Right cardiac atrium (tissue), 5 donors: ENCODE data around the gene ZNF487. TPM values are rescaled to one million over a fixed set of nuclear protein-coding genes. Genes with fewer than 3 reads are reported as not detected.
A peak's percentile ranks its signal among the peaks of the same experiment; 100 is the strongest.

ENCODE experiments used
- ATAC-seq, 2 donors: fragments of 200-7000 bp; cut with Tn5 transposase; one replicate each; pipeline versions ENCODE4 v1.8.0 to v1.9.1; 2020; ENCODE audit warnings: moderate library complexity in 2 of 2, mild to moderate bottlenecking in 1 of 2
- DNase-seq, 3 donors: peaks; one replicate each; pipeline ENCODE4 v3.0.0-alpha.2; 2020
- H3K27ac ChIP-seq: one replicate; pipeline ENCODE4 v1.5.1; 2013; ENCODE audit warnings: mild to moderate bottlenecking, low read length, control low read depth, moderate library complexity
- H3K27me3 ChIP-seq: one replicate; pipeline ENCODE4 v1.6.1; 2013; ENCODE audit not compliant: control insufficient read depth, insufficient read depth
- H3K4me1 ChIP-seq: one replicate; pipeline ENCODE4 v1.6.1; 2013; ENCODE audit warnings: low read length; ENCODE audit not compliant: control insufficient read depth, insufficient read depth
- H3K4me3 ChIP-seq: one replicate; pipeline ENCODE4 v1.5.1; 2013; ENCODE audit warnings: low read length, control low read depth
- H3K9me3 ChIP-seq: one replicate; pipeline ENCODE4 v1.6.1; 2013; ENCODE audit warnings: low read length; ENCODE audit not compliant: control insufficient read depth
- WGBS: extraction: QIAGEN DNeasy Blood & Tissue Kit; methylation state at CpG from one replicate; pipeline ENCODE4 v1.1.7; 2013; 5-methylcytosine and 5-hydroxymethylcytosine counted together
- intact Hi-C, 4 donors: fragments of 100-400 bp; cut with DNase I; formaldehyde crosslinking; loops; one replicate each; pipeline versions ENCODE4 v1.11.0 to v1.14.0; 2022 to 2023
- polyA plus RNA-seq: library from polyadenylated mRNA; stranded (reverse); fragments of 200-250 nt; gene quantifications from one replicate; pipeline ENCODE4 v1.2.3, GENCODE V29; 2013
- total RNA-seq, 4 donors: library from RNA; stranded (reverse); fragmentation: NEBNext Ultra II Directional; extraction: Animal tissue kit (Norgen Biotek cat#: 25700); gene quantifications; one replicate each; pipeline ENCODE4 v1.2.1, GENCODE V29; 2021
- donor health status: healthy with polysubstance abuse.
- donor health status: DM: no; HTN: yes; CAD: no.
- donor health status: DM: no; HTN: no; CAD: no.
- donor health status: DM: no; HTN: yes; CAD: no; lungs with severe emphysema.
- donor health status: DM: yes; HTN: yes; CAD: no.

The ZNF487 gene
- total and polyA plus RNA-seq, 5 donors = 3.0 to 4.2 (median 3.6) TPM

GRCh38 chr10:43404704-43405084, 32.2 kb upstream of the ZNF487 start:
- ATAC-seq (no peak), DNase-seq (no peak)
- intact Hi-C loops = no loop called here
- H3K4me3 ChIP-seq = no peak overlapping the region
- H3K27me3 ChIP-seq = no peaks in the 10 kb centered on the region
- WGBS = 59% methylated on average over 6 of the region's 6 CpGs
- H3K27ac ChIP-seq = no peak overlapping the region
- no peaks in the 10 kb centered on the region for H3K9me3 ChIP-seq
- H3K4me1 ChIP-seq = peaks cover 3% of the 10 kb centered on the region

- intact Hi-C loops = no loop called here
- Histone ChIP-seq H3K9me3 (no peaks in the 10 kb centered on the region), H3K4me3 (peak overlapping the region; percentile 82), H3K27me3 (no peaks in the 10 kb centered on the region), H3K4me1 (peaks cover 3% of the 10 kb centered on the region), H3K27ac (peak overlapping the region; percentile 96)
- DNase-seq (peak; percentile 69 to 89 (median 86)), ATAC-seq (peak; percentile 38 to 47)
- under 1% methylated on average over 59 of the region's 59 CpGs for WGBS
Observed at GRCh38 chr10:43407148-43407575, 29.7 kb upstream of the ZNF487 start.

- peak; percentile 82 to 84 for ATAC-seq
- Histone ChIP-seq H3K4me3 (peak overlapping the region; percentile 82), H3K9me3 (no peaks in the 10 kb centered on the region), H3K27ac (peak overlapping the region; percentile 96), H3K27me3 (no peaks in the 10 kb centered on the region), H3K4me1 (peaks cover 3% of the 10 kb centered on the region)
- 1% methylated on average over 56 of the region's 56 CpGs for WGBS
- intact Hi-C loops = no loop called here
- peak; percentile 93 to 97 (median 95) for DNase-seq
Observed at GRCh38 chr10:43407576-43408330, 29.2 kb upstream of the ZNF487 start.

- Histone ChIP-seq H3K4me3 (peak overlapping the region; percentile 82), H3K27me3 (no peaks in the 10 kb centered on the region), H3K4me1 (peaks cover 3% of the 10 kb centered on the region), H3K27ac (peak overlapping the region; percentile 96), H3K9me3 (no peaks in the 10 kb centered on the region)
- DNase-seq (no peak), ATAC-seq (no peak)
- intact Hi-C loops = no loop called here
- WGBS = under 1% methylated on average over 31 of the region's 31 CpGs
Observed at GRCh38 chr10:43408331-43408709, 28.6 kb upstream of the ZNF487 start.

GRCh38 chr10:43408710-43409384, 28.1 kb upstream of the ZNF487 start, which contains the start of gene HNRNPF:
TSS of gene HNRNPF (minus strand) at chr10:43409186. CDS start at chr10:43387884, 21,302 bp downstream.
- Histone ChIP-seq H3K27me3 (no peaks in the 10 kb centered on the region), H3K4me3 (peak within 1 kb of the TSS; percentile 82), H3K27ac (peak within 1 kb of the TSS; percentile 96), H3K4me1 (peaks cover 3% of the 10 kb centered on the region), H3K9me3 (no peaks in the 10 kb centered on the region)
- ATAC-seq (peak; percentile 93 to 94), DNase-seq (peak; percentile 96 to 98 (median 98))
- intact Hi-C loops = no loop called here
- under 1% methylated on average over 68 of the region's 68 CpGs for WGBS

GRCh38 chr10:43409385-43410109, 27.4 kb upstream of the ZNF487 start:
- intact Hi-C loops = no loop called here
- no peaks in the 10 kb centered on the region for H3K27me3 ChIP-seq
- ATAC-seq (no peak), DNase-seq (peak; percentile 62 to 80 (median 79))
- WGBS = 11% methylated on average over 46 of the region's 46 CpGs
- H3K4me3 ChIP-seq = peak overlapping the region; percentile 82
- H3K4me1 ChIP-seq = peaks cover 3% of the 10 kb centered on the region
- peak overlapping the region; percentile 94 for H3K27ac ChIP-seq
- H3K9me3 ChIP-seq = no peaks in the 10 kb centered on the region

GRCh38 chr10:43410345-43410744, 26.6 kb upstream of the ZNF487 start:
- no peak for ATAC-seq
- H3K4me3 ChIP-seq = no peak overlapping the region

GRCh38 chr10:43411536-43411935, 25.4 kb upstream of the ZNF487 start:
- intact Hi-C loops = no loop called here
- 74% methylated on average over 2 of the region's 2 CpGs for WGBS
- H3K27me3 ChIP-seq = no peaks in the 10 kb centered on the region

More at GRCh38 chr10:43410345-43410744, 26.6 kb upstream of the ZNF487 start:
- Histone ChIP-seq H3K4me1 (peaks cover 3% of the 10 kb centered on the region), H3K27me3 (no peaks in the 10 kb centered on the region), H3K9me3 (no peaks in the 10 kb centered on the region), H3K27ac (no peak overlapping the region)
- intact Hi-C loops = no loop called here
- DNase-seq = no peak
- 90% methylated on average over 14 of the region's 14 CpGs for WGBS

GRCh38 chr10:43415544-43415943, 21.4 kb upstream of the ZNF487 start:
- 79% methylated on average over 10 of the region's 10 CpGs for WGBS
- Histone ChIP-seq H3K27ac (no peak overlapping the region), H3K9me3 (no peaks in the 10 kb centered on the region), H3K4me3 (no peak overlapping the region), H3K27me3 (no peaks in the 10 kb centered on the region), H3K4me1 (peaks cover 3% of the 10 kb centered on the region)
- no peak for ATAC-seq
- DNase-seq = no peak
- intact Hi-C loops = no loop called here

More at GRCh38 chr10:43411536-43411935, 25.4 kb upstream of the ZNF487 start:
- H3K4me3 ChIP-seq = no peak overlapping the region
- no peak overlapping the region for H3K27ac ChIP-seq
- no peaks in the 10 kb centered on the region for H3K9me3 ChIP-seq
- ATAC-seq = no peak
- H3K4me1 ChIP-seq = no peaks in the 10 kb centered on the region
- DNase-seq = no peak

GRCh38 chr10:43417950-43418768, 18.8 kb upstream of the ZNF487 start:
- H3K4me3 ChIP-seq = no peak overlapping the region
- 62% methylated on average over 14 of the region's 14 CpGs for WGBS

More at GRCh38 chr10:43417950-43418768, 18.8 kb upstream of the ZNF487 start:
- no peaks in the 10 kb centered on the region for H3K27me3 ChIP-seq
- peaks cover 3% of the 10 kb centered on the region for H3K4me1 ChIP-seq
- ATAC-seq (peak in 1 of 2 donors; percentile 28), DNase-seq (no peak)
- intact Hi-C loops = no loop called here
- H3K27ac ChIP-seq = peak overlapping the region; percentile 38
- no peaks in the 10 kb centered on the region for H3K9me3 ChIP-seq
